Spinal cord (tissue), 10 donors: ENCODE measurements around the gene ADAM12. TPM values are rescaled to one million over a fixed set of nuclear protein-coding genes. Genes with fewer than 3 reads are reported as not detected.
A peak's percentile ranks its signal among the peaks of the same experiment; 100 is the strongest.

Experiments used
- DNase-seq, 6 donors: peaks; one replicate each; pipeline versions ENCODE4 v3.0.0 to v3.0.0-alpha.2; 2013 to 2015; ENCODE audit warnings: low spot score in 6 of 6, low read depth in 4 of 6
- H3K27ac ChIP-seq: one replicate; pipeline ENCODE4 v1.5.1; 2013; ENCODE audit warnings: low read depth, low read length, control low read depth
- H3K27me3 ChIP-seq: one replicate; pipeline ENCODE4 v1.6.1; 2013; ENCODE audit warnings: low read length; ENCODE audit not compliant: control insufficient read depth, insufficient read depth
- H3K36me3 ChIP-seq: one replicate; pipeline ENCODE4 v1.6.1; 2013; ENCODE audit warnings: low read length; ENCODE audit not compliant: control insufficient read depth, insufficient read depth
- H3K4me1 ChIP-seq: one replicate; pipeline ENCODE4 v1.6.1; 2013; ENCODE audit warnings: low read length; ENCODE audit not compliant: control insufficient read depth, insufficient read depth
- H3K4me3 ChIP-seq: one replicate; pipeline ENCODE4 v1.5.1; 2013; ENCODE audit warnings: low read depth, low read length, control low read depth
- H3K9me3 ChIP-seq: one replicate; pipeline ENCODE4 v1.6.1; 2013; ENCODE audit warnings: low read length; ENCODE audit not compliant: control insufficient read depth, insufficient read depth
- WGBS: methylation state at CpG from one replicate; pipeline ENCODE4 v1.1.5; 2013; ENCODE audit warnings: missing lambda C conversion rate; ENCODE audit not compliant: insufficient coverage; 5-methylcytosine and 5-hydroxymethylcytosine counted together
- polyA plus RNA-seq, 2 donors: library from polyadenylated mRNA; unstranded; fragments of 120-200 nt; gene quantifications; one replicate each; pipeline ENCODE4 v1.2.1, GENCODE V29; 2013; ENCODE audit not compliant: insufficient read length in 2 of 2
- total RNA-seq, 2 donors: library from RNA; depleted of rRNA in 1 of 2; stranded (reverse); fragments of 120-200 nt in 1 of 2; fragments of >200 nt in 1 of 2; gene quantifications; one replicate each; pipeline versions ENCODE4 v1.2.3 to v1.2.4, GENCODE V29; 2013 to 2014
- donor health status: healthy.

ADAM12 gene
- total and polyA plus RNA-seq, 4 donors: 9.8 to 81.5 (median 23.6) TPM

DNA sequence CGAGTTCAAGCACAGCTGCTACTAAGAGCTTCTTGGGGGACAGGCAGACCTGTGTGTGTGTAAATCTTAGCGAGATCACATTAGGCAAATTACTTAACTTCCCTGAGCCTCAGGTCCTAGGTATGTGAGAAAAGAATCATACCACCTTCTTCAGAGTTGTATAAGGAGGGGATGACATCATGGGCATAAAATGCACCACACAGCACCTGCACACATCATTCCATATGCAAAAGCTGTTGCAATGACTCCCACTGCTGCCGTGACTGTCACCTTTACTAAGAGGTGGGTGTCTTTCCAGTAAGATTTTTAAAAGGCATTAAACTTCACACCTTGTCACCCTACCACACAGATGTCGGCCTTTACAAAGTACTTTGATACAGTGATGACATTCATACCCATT lies 345.9 kb downstream of the ADAM12 start:
- Histone ChIP-seq H3K36me3 (peaks cover 4% of the 10 kb centered on the region), H3K27me3 (no peaks in the 10 kb centered on the region), H3K4me3 (no peak overlapping the region), H3K4me1 (peaks cover 13% of the 10 kb centered on the region), H3K27ac (no peak overlapping the region), H3K9me3 (no peaks in the 10 kb centered on the region)
- DNase-seq: no peak
- no CpG with 5 or more reads among the region's 4 CpGs for WGBS

DNA sequence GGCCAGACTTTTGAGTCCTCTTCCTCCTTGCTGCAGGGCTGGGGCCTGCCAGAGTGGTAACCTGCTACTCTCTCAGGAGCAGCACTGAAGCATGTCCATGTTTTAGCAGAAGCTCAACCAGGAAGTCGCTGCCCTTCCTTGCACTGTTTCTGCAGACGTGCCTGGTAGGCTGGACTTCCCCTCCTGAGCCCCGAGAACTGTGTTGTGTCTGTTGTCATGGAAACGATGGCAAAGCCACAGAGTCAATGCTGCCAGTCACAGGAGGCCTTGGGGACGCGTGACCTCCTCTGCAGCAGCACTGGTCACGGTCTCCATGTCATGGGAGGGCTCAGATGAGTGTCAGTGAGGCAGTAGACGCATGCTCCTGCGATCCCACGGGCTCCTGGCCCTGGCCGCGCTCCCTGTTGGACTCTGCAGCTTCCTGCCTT lies 346.5 kb downstream of the ADAM12 start:
- H3K36me3 ChIP-seq: peaks cover 4% of the 10 kb centered on the region
- H3K27me3 ChIP-seq: no peaks in the 10 kb centered on the region
- H3K4me3 ChIP-seq: no peak overlapping the region
- no peaks in the 10 kb centered on the region for H3K9me3 ChIP-seq
- peak in 5 of 6 donors; percentile 40 to 89 (median 61) for DNase-seq
- WGBS: 17% methylated on average over 10 of the region's 12 CpGs
- H3K4me1 ChIP-seq: peaks cover 13% of the 10 kb centered on the region
- H3K27ac ChIP-seq: no peak overlapping the region

DNA sequence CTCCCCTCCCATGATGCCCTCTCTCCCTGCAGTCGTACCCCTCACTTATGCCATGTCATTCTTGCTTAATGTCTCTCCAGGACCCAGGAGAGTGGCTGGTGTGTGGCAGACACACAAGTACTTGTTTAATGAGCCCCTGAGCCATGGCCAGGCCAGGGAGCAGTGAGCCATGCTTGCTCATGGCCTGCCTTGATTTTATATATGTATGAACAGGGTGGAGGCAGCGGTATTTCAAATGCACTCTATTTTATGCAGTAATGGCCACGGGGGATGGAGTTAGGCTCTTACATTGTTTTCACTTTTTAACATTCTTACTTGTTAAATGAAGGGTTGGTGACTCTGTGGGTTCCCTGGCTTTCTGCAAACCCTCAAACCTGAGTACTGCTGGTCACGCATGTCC lies 347.2 kb downstream of the ADAM12 start:
- WGBS: no CpG with 5 or more reads among the region's 4 CpGs
- no peak for DNase-seq
- no peak overlapping the region for H3K4me3 ChIP-seq
- H3K27ac ChIP-seq: no peak overlapping the region
- H3K36me3 ChIP-seq: peaks cover 4% of the 10 kb centered on the region
- H3K4me1 ChIP-seq: peaks cover 13% of the 10 kb centered on the region
- H3K27me3 ChIP-seq: no peaks in the 10 kb centered on the region
- H3K9me3 ChIP-seq: no peaks in the 10 kb centered on the region

DNA sequence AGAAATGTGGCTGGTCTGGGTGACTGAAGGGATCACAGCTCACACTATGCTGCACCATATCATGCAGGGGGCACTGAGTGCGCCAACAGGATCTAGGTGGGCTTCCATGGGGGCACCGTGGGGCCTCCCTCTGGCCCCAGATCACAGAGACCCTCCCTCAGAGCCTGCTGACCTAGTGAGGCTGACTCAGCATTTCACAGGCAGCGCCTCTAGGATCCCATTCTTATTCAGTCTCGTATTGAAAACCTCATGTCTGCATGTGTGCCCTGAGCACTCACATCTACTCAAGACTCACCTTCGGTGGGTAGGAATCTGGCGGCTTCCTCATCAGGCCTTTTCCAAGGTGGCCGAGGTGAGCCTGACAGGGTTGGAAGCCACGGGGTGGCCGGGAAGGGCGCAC lies 350.3 kb downstream of the ADAM12 start:
- H3K27ac ChIP-seq: no peak overlapping the region
- WGBS: 90% methylated on average over 10 of the region's 10 CpGs
- no peak for DNase-seq
- no peak overlapping the region for H3K4me3 ChIP-seq
- H3K4me1 ChIP-seq: peaks cover 12% of the 10 kb centered on the region
- H3K9me3 ChIP-seq: no peaks in the 10 kb centered on the region
- H3K27me3 ChIP-seq: no peaks in the 10 kb centered on the region
- H3K36me3 ChIP-seq: peaks cover 4% of the 10 kb centered on the region

DNA sequence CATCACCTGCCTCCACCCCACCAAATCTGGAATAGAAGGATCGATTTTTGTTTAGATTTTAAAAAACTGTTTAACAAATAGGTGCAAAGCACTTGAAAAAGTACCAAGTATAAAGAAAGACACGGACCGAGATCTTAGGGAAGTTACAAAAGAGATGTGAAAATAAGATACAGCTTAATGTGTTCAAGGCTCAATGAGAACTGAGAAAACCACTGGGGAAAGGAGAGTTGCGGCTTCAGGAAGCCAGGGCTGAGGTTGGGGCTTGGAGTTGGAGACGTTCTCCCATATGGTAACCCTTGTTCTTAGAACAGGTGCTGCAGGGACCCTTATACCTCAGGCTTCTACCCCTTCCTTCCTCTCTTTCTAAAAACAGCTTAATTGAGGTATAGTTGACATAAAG lies 351.8 kb downstream of the ADAM12 start:
- 92% methylated on average over 2 of the region's 5 CpGs for WGBS
- H3K9me3 ChIP-seq: no peaks in the 10 kb centered on the region
- no peak overlapping the region for H3K27ac ChIP-seq
- no peaks in the 10 kb centered on the region for H3K27me3 ChIP-seq
- H3K4me3 ChIP-seq: no peak overlapping the region
- DNase-seq: no peak
- peaks cover under 1% of the 10 kb centered on the region for H3K4me1 ChIP-seq
- H3K36me3 ChIP-seq: peaks cover 4% of the 10 kb centered on the region

DNA sequence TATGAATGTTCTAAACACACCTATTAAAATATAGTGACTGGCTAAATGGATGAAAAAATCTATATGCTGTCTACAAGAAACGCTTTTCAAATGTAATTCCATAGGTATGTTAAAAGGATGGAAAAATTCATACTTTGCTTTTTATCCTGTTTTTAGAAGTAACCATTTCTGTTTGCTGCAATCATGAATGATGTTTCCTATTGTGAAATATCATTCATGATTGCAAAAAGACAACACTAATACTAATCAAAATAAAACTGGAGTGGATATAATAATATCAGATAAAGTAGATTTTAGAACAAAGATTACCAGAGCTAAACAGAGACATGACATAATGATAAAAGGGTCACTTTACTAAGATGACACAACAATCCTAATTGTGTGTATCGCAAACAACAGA lies 353.7 kb downstream of the ADAM12 start:
- H3K4me1 ChIP-seq: no peaks in the 10 kb centered on the region
- H3K4me3 ChIP-seq: no peak overlapping the region
- no peak overlapping the region for H3K27ac ChIP-seq
- peaks cover 4% of the 10 kb centered on the region for H3K36me3 ChIP-seq
- no peaks in the 10 kb centered on the region for H3K27me3 ChIP-seq
- no peak for DNase-seq
- WGBS: no CpG with 5 or more reads among the region's 2 CpGs
- no peaks in the 10 kb centered on the region for H3K9me3 ChIP-seq

DNA sequence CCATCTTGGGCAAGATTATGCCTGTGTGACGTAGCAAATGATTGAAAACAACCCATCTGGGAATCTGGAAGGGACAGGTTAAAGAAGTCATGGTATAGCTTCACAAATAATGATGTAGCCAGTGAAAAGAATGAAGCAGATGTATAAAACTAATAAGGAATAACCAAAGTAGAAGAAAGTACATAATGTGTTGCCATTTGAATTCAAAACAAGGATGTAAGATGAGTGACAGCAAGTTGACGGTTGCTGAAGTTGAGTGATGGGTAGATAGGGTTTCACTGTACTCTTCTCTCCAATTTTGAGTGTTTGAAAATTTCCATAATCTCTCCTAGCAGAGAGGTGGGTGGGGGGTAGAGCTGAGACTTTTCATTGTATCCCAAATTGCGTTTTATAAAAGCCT lies 358.3 kb downstream of the ADAM12 start:
- Histone ChIP-seq H3K27me3 (no peaks in the 10 kb centered on the region), H3K4me1 (no peaks in the 10 kb centered on the region), H3K27ac (no peak overlapping the region), H3K9me3 (no peaks in the 10 kb centered on the region), H3K4me3 (no peak overlapping the region), H3K36me3 (no peaks in the 10 kb centered on the region)
- no peak for DNase-seq
- no CpG with 5 or more reads among the region's 3 CpGs for WGBS

DNA sequence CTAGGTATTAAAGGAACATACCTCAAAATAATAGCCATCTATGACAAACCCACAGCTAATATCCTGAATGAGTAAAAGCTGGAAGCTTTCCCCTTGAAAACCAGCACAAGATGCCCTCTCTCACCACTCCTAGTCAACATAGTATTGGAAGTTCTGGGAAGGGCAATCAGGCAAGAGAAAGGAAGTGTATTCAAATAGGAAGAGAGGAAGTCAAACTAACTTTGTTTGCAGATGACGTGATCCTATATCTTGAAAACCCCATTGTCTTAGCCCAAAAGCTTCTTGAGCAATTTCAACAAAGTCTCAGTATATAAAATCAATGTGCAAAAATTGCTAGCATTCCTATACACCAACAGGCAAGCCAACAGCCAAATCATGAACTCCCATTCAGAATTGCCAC lies 360.6 kb downstream of the ADAM12 start:
- Histone ChIP-seq H3K9me3 (no peaks in the 10 kb centered on the region), H3K4me1 (no peaks in the 10 kb centered on the region), H3K4me3 (no peak overlapping the region), H3K36me3 (no peaks in the 10 kb centered on the region), H3K27ac (no peak overlapping the region), H3K27me3 (no peaks in the 10 kb centered on the region)
- no peak for DNase-seq
- WGBS: 83% methylated on average over 1 of the region's 1 CpG

DNA sequence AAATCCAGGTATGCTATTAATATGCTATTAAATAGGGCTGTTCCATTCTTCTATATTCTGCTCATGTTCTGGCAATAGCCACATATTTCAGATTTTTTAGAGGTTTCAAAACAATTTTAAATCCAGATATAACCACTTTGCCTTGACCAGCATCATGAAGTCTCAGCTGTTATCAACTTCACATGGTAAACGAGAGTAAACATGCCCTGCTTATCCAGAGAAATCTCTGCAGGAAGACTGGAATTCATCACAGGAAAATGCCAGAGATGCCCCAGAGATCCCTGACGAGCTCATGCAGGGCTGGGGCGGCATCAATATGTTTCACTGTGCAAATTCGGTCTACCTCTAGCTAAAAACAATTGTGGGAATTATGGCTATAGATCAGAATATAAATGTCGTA lies 365.4 kb downstream of the ADAM12 start:
- Histone ChIP-seq H3K4me1 (no peaks in the 10 kb centered on the region), H3K4me3 (no peak overlapping the region), H3K27me3 (no peaks in the 10 kb centered on the region), H3K9me3 (no peaks in the 10 kb centered on the region), H3K36me3 (no peaks in the 10 kb centered on the region), H3K27ac (no peak overlapping the region)
- WGBS: 93% methylated on average over 5 of the region's 5 CpGs
- DNase-seq: no peak

DNA sequence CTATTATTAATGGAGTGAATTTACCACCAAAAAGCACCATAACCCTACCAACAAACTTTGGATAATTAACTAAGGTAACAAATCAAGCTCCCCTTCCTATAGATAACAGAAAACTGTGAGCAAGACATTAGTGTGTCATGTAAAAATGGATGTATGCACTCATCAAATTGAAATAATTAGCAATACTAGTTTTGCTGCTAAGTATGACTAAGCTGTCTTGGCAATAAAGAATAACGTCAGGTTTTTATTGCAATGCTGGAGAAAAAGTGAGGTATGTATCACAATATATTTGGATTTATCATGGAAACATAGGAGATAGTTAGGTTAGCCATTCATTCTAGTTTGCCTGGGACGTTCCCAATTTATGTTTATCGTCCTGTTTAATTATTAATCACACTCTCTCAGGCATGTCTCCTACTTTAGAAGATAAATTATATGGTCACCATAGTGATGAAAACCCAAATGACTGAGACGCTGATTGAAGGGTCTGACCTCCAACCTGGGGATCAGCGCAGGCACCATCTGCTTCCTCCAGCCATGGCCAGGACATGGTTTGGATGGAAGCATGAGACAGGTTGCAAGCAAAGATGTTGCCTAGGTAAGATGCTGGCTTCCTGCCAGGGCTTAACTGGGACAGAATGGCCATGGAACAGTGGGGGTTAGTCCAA lies 366.3 kb downstream of the ADAM12 start:
- Histone ChIP-seq H3K4me3 (no peak overlapping the region), H3K36me3 (no peaks in the 10 kb centered on the region), H3K9me3 (no peaks in the 10 kb centered on the region), H3K27me3 (no peaks in the 10 kb centered on the region), H3K27ac (no peak overlapping the region), H3K4me1 (no peaks in the 10 kb centered on the region)
- WGBS: 80% methylated on average over 2 of the region's 5 CpGs
- no peak for DNase-seq
